H9 (cell line): ENCODE results near the gene SLC39A12. TPM values are rescaled to one million over a fixed set of nuclear protein-coding genes. Genes with fewer than 3 reads are reported as not detected.

ENCODE experiments used
- DNase-seq: peaks from one replicate; pipeline ENCODE4 v3.0.0-alpha.2; 2017
- H2AFZ ChIP-seq: one replicate; pipeline ENCODE4 v1.6.1; 2013; ENCODE audit warnings: mild to moderate bottlenecking, low read length, control low read depth, moderate library complexity
- H2AK5ac ChIP-seq: 2 replicates; pipeline ENCODE4 v1.6.1; 2013; ENCODE audit warnings: low read length, control low read depth, mixed read lengths; ENCODE audit not compliant: insufficient read length
- H2BK120ac ChIP-seq: one replicate; pipeline ENCODE4 v1.6.1; 2013; ENCODE audit warnings: low read depth, mild to moderate bottlenecking, low read length, control low read depth, inconsistent platforms; ENCODE audit not compliant: poor library complexity, severe bottlenecking
- H2BK12ac ChIP-seq: 2 replicates; pipeline ENCODE4 v1.6.1; 2013; ENCODE audit warnings: low read length, control low read depth, mixed read lengths, low read depth; ENCODE audit not compliant: insufficient read length
- H2BK15ac ChIP-seq: 2 replicates; pipeline ENCODE4 v1.6.1; 2013; ENCODE audit warnings: low read depth, low read length, control low read depth
- H2BK20ac ChIP-seq: one replicate; pipeline ENCODE4 v1.6.1; 2013; ENCODE audit warnings: low read depth, mild to moderate bottlenecking, low read length, control low read depth, inconsistent platforms; ENCODE audit not compliant: poor library complexity, severe bottlenecking
- H2BK5ac ChIP-seq: 2 replicates; pipeline ENCODE4 v1.6.1; 2013; ENCODE audit warnings: low read length, control low read depth, mixed read lengths; ENCODE audit not compliant: insufficient read length
- H3K14ac ChIP-seq: 2 replicates; pipeline ENCODE4 v1.6.1; 2013; ENCODE audit warnings: low read length, control low read depth; ENCODE audit not compliant: insufficient read depth
- H3K18ac ChIP-seq: 2 replicates; pipeline ENCODE4 v1.6.1; 2013; ENCODE audit warnings: low read depth, mild to moderate bottlenecking, mixed read lengths, low read length, control low read depth; ENCODE audit not compliant: insufficient read length
- H3K23ac ChIP-seq: 2 replicates; pipeline ENCODE4 v1.6.1; 2013; ENCODE audit warnings: low read length, control low read depth, mixed read lengths, low read depth; ENCODE audit not compliant: insufficient read length
- H3K23me2 ChIP-seq: 2 replicates; pipeline ENCODE4 v1.6.1; 2013; ENCODE audit warnings: low read depth, mild to moderate bottlenecking, mixed read lengths, low read length, control low read depth; ENCODE audit not compliant: insufficient read length, poor library complexity, severe bottlenecking
- H3K27ac ChIP-seq: 2 replicates; pipeline ENCODE4 v1.5.1; 2013; ENCODE audit warnings: low read length, control low read depth, mixed read lengths, low read depth; ENCODE audit not compliant: insufficient read length
- H3K27me3 ChIP-seq: 2 replicates; pipeline ENCODE4 v1.6.1; 2013; ENCODE audit warnings: low read length, control low read depth, inconsistent platforms; ENCODE audit not compliant: insufficient read depth
- H3K4ac ChIP-seq: 2 replicates; pipeline ENCODE4 v1.6.1; 2013; ENCODE audit warnings: low read depth, mild to moderate bottlenecking, control low read depth, inconsistent platforms, low read length, moderate library complexity
- H3K4me1 ChIP-seq: 2 replicates; pipeline ENCODE4 v1.6.1; 2013; ENCODE audit warnings: low read length, control low read depth, inconsistent platforms; ENCODE audit not compliant: insufficient read depth
- H3K4me2 ChIP-seq: 2 replicates; pipeline ENCODE4 v1.6.1; 2013; ENCODE audit warnings: low read length, control low read depth, mixed read lengths; ENCODE audit not compliant: insufficient read length, insufficient read depth
- H3K56ac ChIP-seq: 2 replicates; pipeline ENCODE4 v1.6.1; 2013; ENCODE audit warnings: low read depth, mild to moderate bottlenecking, mixed read lengths, low read length, control low read depth; ENCODE audit not compliant: insufficient read length
- H3K79me1 ChIP-seq: 2 replicates; pipeline ENCODE4 v1.6.1; 2013; ENCODE audit warnings: low read depth, mild to moderate bottlenecking, moderate library complexity, low read length, control low read depth, inconsistent platforms; ENCODE audit not compliant: insufficient read depth, poor library complexity, severe bottlenecking
- H3K79me2 ChIP-seq: 2 replicates; pipeline ENCODE4 v1.6.1; 2013; ENCODE audit warnings: low read length, control low read depth, inconsistent platforms; ENCODE audit not compliant: insufficient read depth
- H3K9ac ChIP-seq: 2 replicates; pipeline ENCODE4 v1.6.1; 2013; ENCODE audit warnings: low read length, control low read depth, mixed read lengths; ENCODE audit not compliant: insufficient read length; ENCODE audit errors: extremely low read depth
- H3K9me3 ChIP-seq: one replicate; pipeline ENCODE4 v1.6.1; 2013; ENCODE audit warnings: low read depth, low read length, inconsistent platforms; ENCODE audit not compliant: control insufficient read depth
- H3T11ph ChIP-seq: one replicate; pipeline ENCODE4 v1.6.1; 2013; ENCODE audit warnings: mild to moderate bottlenecking, low read length, control low read depth, inconsistent platforms
- H4K20me1 ChIP-seq: one replicate; pipeline ENCODE4 v1.6.1; 2013; ENCODE audit not compliant: control insufficient read depth, insufficient read length, insufficient read depth
- H4K5ac ChIP-seq: 2 replicates; pipeline ENCODE4 v1.6.1; 2013; ENCODE audit warnings: low read depth, mild to moderate bottlenecking, mixed read lengths, low read length, control low read depth; ENCODE audit not compliant: insufficient read length
- H4K8ac ChIP-seq: replicated peaks from 2 replicates; pipeline ENCODE4 v1.6.1; 2013; ENCODE audit warnings: low read length, control low read depth, mixed read lengths, low read depth; ENCODE audit not compliant: insufficient read length
- H4K91ac ChIP-seq: 2 replicates; pipeline ENCODE4 v1.6.1; 2013; ENCODE audit warnings: low read depth, mild to moderate bottlenecking, moderate library complexity, mixed read lengths, low read length, control low read depth; ENCODE audit not compliant: insufficient read length
- H3K27ac Mint-ChIP-seq, 3 experiments: 2 replicates in 2 of 3; 3 replicates in 1 of 3; pipeline ENCODE4 v1.8.0; 2020 to 2021; ENCODE audit warnings: mixed read lengths in 3 of 3, mild to moderate bottlenecking in 1 of 3, moderate library complexity in 1 of 3
- H3K27me3 Mint-ChIP-seq: 2 replicates; pipeline ENCODE4 v1.8.0; 2021; ENCODE audit warnings: low read depth, mild to moderate bottlenecking, moderate library complexity, mixed read lengths
- H3K36me3 Mint-ChIP-seq, 3 experiments: 2 replicates in 2 of 3; 3 replicates in 1 of 3; pipeline ENCODE4 v1.8.0; 2020 to 2021; ENCODE audit warnings: low read depth in 3 of 3, mixed read lengths in 3 of 3; ENCODE audit not compliant: insufficient read depth in 1 of 3
- H3K4me1 Mint-ChIP-seq, 2 experiments: 2 replicates each; pipeline ENCODE4 v1.8.0; 2020; ENCODE audit warnings: mixed read lengths in 2 of 2
- H3K4me3 Mint-ChIP-seq, 2 experiments: 2 replicates in 1 of 2; 3 replicates in 1 of 2; pipeline ENCODE4 v1.8.0; 2020 to 2021; ENCODE audit warnings: mild to moderate bottlenecking in 2 of 2, mixed read lengths in 2 of 2, moderate library complexity in 1 of 2
- H3K9me3 Mint-ChIP-seq, 2 experiments: 2 replicates in 1 of 2; 3 replicates in 1 of 2; pipeline ENCODE4 v1.8.0; 2020; ENCODE audit warnings: mild to moderate bottlenecking in 2 of 2, mixed read lengths in 2 of 2, moderate library complexity in 1 of 2
- CTCF ChIP-seq: fragments of 200-600 bp; sonication (generic); conservative IDR thresholded peaks from 3 replicates; pipeline ENCODE4 v1.8.0; 2021; ENCODE audit warnings: antibody characterized with exemption, mild to moderate bottlenecking
- total RNA-seq: library from RNA; stranded (reverse); gene quantifications from 2 replicates; pipeline ENCODE4 v1.2.1, GENCODE V29; 2021

SLC39A12 gene
- total RNA-seq, 1 experiment from 2014 or later = not detected

- Histone ChIP-seq H3K18ac (no peak overlapping the region), H3K4me2 (no peak overlapping the region), H2AK5ac (no peak overlapping the region), H2BK12ac (no peak overlapping the region), H3K4me1 (no peaks in the 10 kb centered on the region; the same call in 1 of the 2 replicates), H3K23ac (no peak overlapping the region), H2BK5ac (no peak overlapping the region), H3K56ac (no peak overlapping the region), H3K9me3 (no peaks in the 10 kb centered on the region), H4K91ac (no peak overlapping the region), H2AFZ (no peak overlapping the region), H3K14ac (no peak overlapping the region), H2BK15ac (no peak overlapping the region), H3K4ac (no peak overlapping the region), H3K9ac (no peak overlapping the region), H3K27ac (no peak overlapping the region), H2BK120ac (no peak overlapping the region), H3K79me1 (no peaks in the 10 kb centered on the region), H3K27me3 (no peaks in the 10 kb centered on the region), H3T11ph (no peak overlapping the region), H4K20me1 (no peaks in the 10 kb centered on the region), H2BK20ac (no peak overlapping the region), H3K23me2 (no peaks in the 10 kb centered on the region), H4K5ac (no peak overlapping the region), H4K8ac (no peak overlapping the region), H3K79me2 (no peaks in the 10 kb centered on the region)
- H3K27ac Mint-ChIP-seq = no peak overlapping the region
- no peaks in the 10 kb centered on the region; a peak in 3 of 7 replicates for H3K36me3 Mint-ChIP-seq
- TF ChIP-seq CTCF = no peak
- DNase-seq = no peak
- peaks cover 3 to 7% of the 10 kb centered on the region in 2 experiments; a peak in 3 of 4 replicates for H3K4me1 Mint-ChIP-seq
- H3K4me3 Mint-ChIP-seq = no peak overlapping the region
- H3K9me3 Mint-ChIP-seq = no peaks in the 10 kb centered on the region
- H3K27me3 Mint-ChIP-seq = peaks cover 6% of the 10 kb centered on the region
Observed at GRCh38 chr10:18086746-18087145, 135.0 kb downstream of the SLC39A12 start.
